Middle frontal gyrus (tissue), 1 donor: ENCODE results near the gene EID3.
"Not testable (repeated sequence)": the region's sequence is repeated elsewhere in the genome, so short reads cannot be mapped to it uniquely, and the experiment has no call there.

Experiments used
- DNase-seq: peaks from one replicate; pipeline ENCODE4 v3.0.0-alpha.2; 2015; ENCODE audit warnings: low spot score; ENCODE audit errors: extremely low spot score

Gene EID3

DNA sequence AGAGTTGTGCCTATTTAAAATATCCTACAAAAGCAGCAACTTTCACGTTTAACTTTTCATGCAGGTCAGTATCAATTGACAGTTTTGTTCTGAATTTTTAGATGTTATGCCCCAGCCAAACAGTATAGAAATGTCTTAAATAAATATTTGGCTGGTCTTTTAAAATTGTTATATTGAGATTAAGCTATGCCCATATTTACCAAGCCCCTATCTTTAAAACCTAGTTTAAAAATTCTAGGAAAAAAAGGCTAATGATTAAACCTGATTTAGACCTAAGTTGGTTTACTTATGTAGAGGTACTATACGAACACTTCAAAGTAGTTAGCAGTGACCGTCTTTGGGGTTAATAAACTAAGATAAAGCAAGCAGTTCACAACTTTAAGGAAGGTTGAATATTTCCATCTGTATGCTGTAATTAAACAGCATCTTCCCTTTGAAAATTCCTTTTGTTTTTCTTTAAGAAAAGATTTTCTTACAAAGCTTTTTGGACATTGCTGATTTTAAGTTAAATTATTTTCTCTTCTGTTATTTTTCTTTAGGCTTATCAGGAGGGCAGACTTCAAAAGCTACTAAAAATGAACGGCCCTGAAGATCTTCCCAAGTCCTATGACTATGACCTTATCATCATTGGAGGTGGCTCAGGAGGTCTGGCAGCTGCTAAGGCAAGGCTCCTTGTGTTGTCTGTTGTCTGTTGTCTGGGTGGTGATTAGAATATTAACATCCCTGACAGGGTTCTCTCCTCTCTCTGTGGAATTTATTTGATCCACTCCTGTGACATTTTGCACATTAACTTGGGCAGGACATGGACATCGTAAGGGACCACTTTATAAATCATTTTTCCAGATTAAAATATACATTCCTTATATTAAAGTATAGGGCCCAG, 7.5 kb downstream of the EID3 start:
- DNase-seq = no peak

- no peak for DNase-seq
These were observed 8.7 kb downstream of the EID3 start for GRCh38 chr12:104312202-104312601.

GRCh38 chr12:104312654-104313053, 9.1 kb downstream of the EID3 start:
- no peak for DNase-seq

DNA sequence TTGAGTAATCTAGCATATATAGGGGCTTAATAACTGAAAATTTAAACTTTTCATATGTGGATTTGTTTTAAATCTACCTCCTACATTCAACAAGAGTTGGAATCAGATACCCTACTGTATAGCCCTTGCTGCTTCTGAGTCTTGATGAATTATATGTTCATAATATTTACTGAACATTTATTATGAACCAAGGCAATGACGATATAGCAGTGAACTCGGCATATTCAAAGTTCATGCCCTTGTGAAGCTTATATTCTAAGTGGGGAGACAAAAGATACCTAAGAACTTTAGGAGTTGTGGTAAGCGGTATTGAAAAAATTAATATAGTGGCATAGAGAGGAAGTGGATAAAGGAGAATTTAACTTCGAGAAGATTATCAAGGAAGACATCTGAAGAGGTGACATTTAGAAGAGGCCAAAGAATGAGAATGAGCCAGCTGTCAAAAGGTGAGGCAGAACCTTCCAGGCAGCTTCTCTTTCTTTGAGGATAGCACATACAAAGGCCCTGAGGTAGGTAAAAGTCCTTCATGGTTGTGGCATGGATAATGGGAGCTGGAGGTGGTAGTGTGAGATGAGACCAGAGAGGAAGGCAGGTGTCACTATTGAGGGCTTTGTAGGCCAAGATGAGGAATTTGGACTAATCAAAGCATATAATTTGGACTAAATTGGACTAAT, 10.2 kb downstream of the EID3 start:
- no peak for DNase-seq

- no peak for DNase-seq
These were observed 10.7 kb downstream of the EID3 start for GRCh38 chr12:104314242-104314614.

GRCh38 chr12:104315326-104316224, 12.0 kb downstream of the EID3 start:
- no peak for DNase-seq

DNA sequence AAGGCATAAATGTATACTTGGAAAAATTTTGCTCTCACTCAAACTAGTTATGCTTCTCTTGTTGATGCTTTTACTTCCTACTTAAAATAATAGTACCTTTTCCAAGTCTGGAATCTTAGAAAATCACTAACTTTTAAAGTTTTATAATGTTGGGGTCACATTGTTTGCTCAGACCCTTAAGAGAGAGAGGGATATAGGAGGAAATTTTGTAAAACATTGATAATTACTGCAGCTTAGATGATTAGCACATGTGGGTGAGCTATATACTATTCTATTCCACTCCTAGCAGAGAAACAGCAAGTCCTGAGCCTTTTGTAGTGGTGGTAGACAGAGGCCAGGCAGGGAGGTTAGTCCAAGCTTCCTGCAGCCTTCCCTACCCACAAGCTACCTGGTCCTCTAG, 13.4 kb downstream of the EID3 start:
- no peak for DNase-seq

DNA sequence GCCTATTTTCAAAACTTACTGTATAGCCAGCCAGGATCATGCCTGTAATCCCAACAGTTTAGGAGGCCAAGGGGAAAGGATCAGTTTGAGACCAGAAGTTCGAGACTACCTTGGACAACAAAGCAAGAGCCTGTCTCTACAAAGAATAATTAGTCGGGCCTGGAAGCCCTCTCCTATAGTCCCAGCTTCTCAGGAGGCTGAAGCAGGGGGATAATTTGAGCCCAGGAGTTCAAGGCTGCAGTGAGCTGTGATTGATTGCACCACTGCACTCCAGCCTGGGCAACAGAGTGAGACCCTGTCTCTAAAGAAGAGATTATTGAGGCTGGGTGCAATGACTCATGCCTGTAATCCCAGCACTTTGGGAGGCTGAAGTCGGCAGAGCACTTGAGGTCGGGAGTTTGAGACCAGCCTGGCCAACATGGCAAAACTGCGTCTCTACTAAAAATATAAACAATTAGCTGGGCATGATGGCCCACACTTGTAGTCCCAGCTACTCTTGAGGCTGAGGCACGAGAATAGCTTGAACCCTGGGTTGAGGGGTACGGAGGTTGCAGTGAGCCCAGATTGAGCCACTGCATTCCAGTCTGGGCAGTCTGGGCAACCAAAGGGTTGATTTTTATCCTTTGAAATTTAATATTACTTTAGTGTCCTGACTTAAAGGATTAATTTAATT, 14.1 kb downstream of the EID3 start:
- no peak for DNase-seq

GRCh38 chr12:104319028-104319427, 15.5 kb downstream of the EID3 start:
- no peak for DNase-seq

DNA sequence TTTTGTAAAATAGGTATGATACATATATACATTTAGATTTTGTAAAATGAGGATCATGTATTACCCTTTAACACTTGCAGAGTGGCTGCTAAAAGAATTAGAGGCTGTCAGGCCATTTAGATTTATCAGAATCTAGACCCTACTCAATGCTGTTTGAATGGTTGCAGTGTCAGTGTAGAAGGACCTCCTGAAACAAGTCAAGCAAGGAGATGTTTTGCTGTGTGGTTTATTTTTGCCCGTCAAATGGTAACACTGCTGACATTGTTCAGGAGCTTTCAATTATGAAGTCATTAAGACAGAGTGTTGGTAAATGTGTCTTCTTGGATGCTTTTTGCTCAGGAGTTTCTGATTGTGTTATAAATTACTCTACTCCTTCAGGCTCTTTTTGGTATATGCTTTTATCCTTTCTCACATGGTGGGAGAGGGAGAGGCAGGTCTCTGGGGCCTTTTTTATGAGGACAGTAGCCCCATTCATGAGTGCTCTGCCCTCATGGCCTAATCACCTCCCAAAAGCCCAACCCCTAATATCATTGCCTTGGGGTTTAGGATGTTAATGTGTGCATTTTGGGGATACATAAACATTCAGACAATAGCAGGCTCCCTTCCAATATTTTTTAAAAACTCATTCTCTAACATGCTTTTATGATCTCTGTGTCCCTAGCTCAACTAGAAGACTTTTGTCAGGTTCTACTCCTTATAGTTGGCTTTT, 16.5 kb downstream of the EID3 start:
- no peak for DNase-seq

- DNase-seq = no peak
These were observed 17.1 kb downstream of the EID3 start for GRCh38 chr12:104320627-104321024.

GRCh38 chr12:104321949-104322348, 18.4 kb downstream of the EID3 start:
- DNase-seq = no peak

GRCh38 chr12:104322533-104322932, 19.0 kb downstream of the EID3 start:
- DNase-seq = not testable (repeated sequence)

- no peak for DNase-seq
These were observed 20.4 kb downstream of the EID3 start for GRCh38 chr12:104323899-104324298.

GRCh38 chr12:104328278-104328677, 24.7 kb downstream of the EID3 start:
- not testable (repeated sequence) for DNase-seq

DNA sequence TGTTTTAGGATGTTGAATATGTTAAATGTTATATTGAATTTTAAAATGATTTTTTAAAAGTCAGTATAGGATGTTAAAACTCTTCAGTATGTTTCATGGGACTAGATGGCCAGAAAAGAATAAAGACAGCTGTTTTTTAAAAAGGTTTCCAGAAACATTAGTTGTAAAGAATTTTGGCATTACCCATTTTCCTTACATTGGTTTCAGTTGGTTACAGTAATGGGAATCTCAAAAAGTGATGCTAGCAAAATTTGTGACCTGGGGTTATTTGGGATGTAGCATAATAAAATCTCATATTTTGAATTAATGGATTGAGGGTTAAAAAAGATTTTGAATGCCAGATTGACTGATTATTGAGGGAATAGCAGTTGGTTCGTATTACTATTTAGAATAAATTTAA, 25.3 kb downstream of the EID3 start:
- DNase-seq = no peak

GRCh38 chr12:104329707-104330532, 26.4 kb downstream of the EID3 start:
- no peak for DNase-seq

DNA sequence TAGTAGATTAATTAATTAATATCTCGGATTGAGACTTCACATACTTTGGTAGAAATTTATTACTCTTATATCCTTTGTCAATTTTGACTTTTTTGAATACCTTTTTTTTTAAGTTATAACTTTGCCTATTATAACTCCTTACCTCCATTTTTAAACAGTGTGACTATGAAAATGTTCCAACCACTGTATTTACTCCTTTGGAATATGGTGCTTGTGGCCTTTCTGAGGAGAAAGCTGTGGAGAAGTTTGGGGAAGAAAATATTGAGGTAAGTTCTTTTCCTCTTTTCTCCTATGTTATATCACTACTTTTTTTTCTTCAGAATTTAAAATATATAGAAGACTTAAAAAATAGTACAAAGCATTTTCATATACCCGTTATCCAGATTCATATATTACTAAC, 27.8 kb downstream of the EID3 start:
- no peak for DNase-seq

GRCh38 chr12:104332273-104332672, 28.7 kb downstream of the EID3 start:
- DNase-seq = not testable (repeated sequence)
